Measurements from ENCODE around the gene TFAP2E.

DNA sequence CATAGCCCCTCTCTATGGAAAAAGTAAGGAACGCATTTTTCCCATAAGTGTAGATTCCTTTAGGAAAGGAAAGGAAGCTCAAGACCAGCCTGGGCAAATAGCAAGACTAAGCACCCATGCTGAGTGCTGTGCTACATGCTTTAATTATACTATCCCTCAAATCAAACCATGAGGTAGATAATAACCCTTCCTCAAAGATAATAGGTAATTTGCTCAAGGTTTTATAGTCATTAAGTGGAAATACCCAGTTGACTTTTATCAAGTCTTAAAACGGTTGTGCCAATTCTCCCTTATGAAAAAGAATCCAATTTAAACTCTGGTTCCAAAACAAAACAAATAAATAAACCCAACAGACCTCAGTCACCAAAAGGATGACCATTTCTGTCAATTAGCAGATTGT lies 19.3 kb upstream of the TFAP2E start:
- TF ChIP-seq EZH2phosphoT487 (IDR thresholded peaks at IDR 0.05; ENCODE audit: low read depth): no peak
- TF ChIP-seq, protein P1, sequence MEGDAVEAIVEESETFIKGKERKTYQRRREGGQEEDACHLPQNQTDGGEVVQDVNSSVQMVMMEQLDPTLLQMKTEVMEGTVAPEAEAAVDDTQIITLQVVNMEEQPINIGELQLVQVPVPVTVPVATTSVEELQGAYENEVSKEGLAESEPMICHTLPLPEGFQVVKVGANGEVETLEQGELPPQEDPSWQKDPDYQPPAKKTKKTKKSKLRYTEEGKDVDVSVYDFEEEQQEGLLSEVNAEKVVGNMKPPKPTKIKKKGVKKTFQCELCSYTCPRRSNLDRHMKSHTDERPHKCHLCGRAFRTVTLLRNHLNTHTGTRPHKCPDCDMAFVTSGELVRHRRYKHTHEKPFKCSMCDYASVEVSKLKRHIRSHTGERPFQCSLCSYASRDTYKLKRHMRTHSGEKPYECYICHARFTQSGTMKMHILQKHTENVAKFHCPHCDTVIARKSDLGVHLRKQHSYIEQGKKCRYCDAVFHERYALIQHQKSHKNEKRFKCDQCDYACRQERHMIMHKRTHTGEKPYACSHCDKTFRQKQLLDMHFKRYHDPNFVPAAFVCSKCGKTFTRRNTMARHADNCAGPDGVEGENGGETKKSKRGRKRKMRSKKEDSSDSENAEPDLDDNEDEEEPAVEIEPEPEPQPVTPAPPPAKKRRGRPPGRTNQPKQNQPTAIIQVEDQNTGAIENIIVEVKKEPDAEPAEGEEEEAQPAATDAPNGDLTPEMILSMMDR (IDR thresholded peaks at IDR 0.05; ENCODE audit: low read depth, low read length): no peak
